A673 (cell line): ENCODE data around the gene ADARB2. TPM values are rescaled to one million over a fixed set of nuclear protein-coding genes. Genes with fewer than 3 reads are reported as not detected.
A peak's percentile ranks its signal among the peaks of the same experiment; 100 is the strongest.

Source experiments
- BruUV-seq: library from RNA; stranded (reverse); fragments of 400-500 nt; replicated peaks from 2 replicates; lab custom pipeline; 2021; lab: Mats Ljungman, UMichigan
- CTCF ChIA-PET: fragments of 300-600 bp; sonication (Branson Sonifier 250); formaldehyde crosslinking; loops from one replicate; lab custom pipeline; 2022; ENCODE audit warnings: antibody characterized with exemption; lab: Charles Lee
- POLR2A ChIA-PET: fragments of 300-600 bp; sonication (Branson Sonifier 250); formaldehyde crosslinking; loops from one replicate; lab custom pipeline; 2022; ENCODE audit warnings: antibody characterized with exemption; ENCODE audit not compliant: low non-redundant PET; lab: Charles Lee
- DNase-seq: peaks from one replicate; pipeline ENCODE4 v3.0.0-alpha.2; 2015; ENCODE audit warnings: low spot score
- H3K27ac ChIP-seq: fragments of 200-600 bp; sonication (generic); 2 replicates; pipeline ENCODE4 v1.5.1; 2016; ENCODE audit warnings: mixed run types, low read depth, mild to moderate bottlenecking, mixed read lengths, antibody characterized with exemption, low read length; ENCODE audit not compliant: poor library complexity, severe bottlenecking
- H3K27me3 ChIP-seq: fragments of 200-600 bp; sonication (generic); replicated peaks from 2 replicates; pipeline ENCODE4 v1.6.1; 2017; ENCODE audit warnings: mixed run types, low read depth, mild to moderate bottlenecking, mixed read lengths, antibody characterized with exemption, low read length; ENCODE audit not compliant: insufficient read depth, poor library complexity
- H3K36me3 ChIP-seq: fragments of 200-600 bp; sonication (generic); 2 replicates; pipeline ENCODE4 v1.6.1; 2016; ENCODE audit warnings: mixed run types, mild to moderate bottlenecking, mixed read lengths, antibody characterized with exemption, low read length; ENCODE audit not compliant: insufficient read depth, poor library complexity, severe bottlenecking
- H3K4me1 ChIP-seq: fragments of 200-600 bp; sonication (generic); 2 replicates; pipeline ENCODE4 v1.6.1; 2017; ENCODE audit warnings: mixed run types, mild to moderate bottlenecking, mixed read lengths, antibody characterized with exemption, low read length; ENCODE audit not compliant: insufficient read depth, poor library complexity, severe bottlenecking
- H3K4me3 ChIP-seq: fragments of 200-600 bp; sonication (generic); 2 replicates; pipeline ENCODE4 v1.5.1; 2016; ENCODE audit warnings: low read depth, mixed run types, mild to moderate bottlenecking, mixed read lengths, low read length; ENCODE audit not compliant: poor library complexity, severe bottlenecking
- H3K9me3 ChIP-seq: fragments of 200-600 bp; sonication (generic); 2 replicates; pipeline ENCODE4 v1.6.1; 2016; ENCODE audit warnings: mixed run types, low read depth, mild to moderate bottlenecking, mixed read lengths, antibody characterized with exemption, low read length; ENCODE audit not compliant: poor library complexity, severe bottlenecking
- EZH2 ChIP-seq: fragments of 200-600 bp; sonication (generic); IDR thresholded peaks from 2 replicates; pipeline ENCODE4 v1.6.1; 2017; ENCODE audit warnings: borderline replicate concordance, low read depth, mild to moderate bottlenecking, mixed read lengths, antibody characterized with exemption, low read length; ENCODE audit not compliant: poor library complexity, severe bottlenecking
- intact Hi-C: fragments of 100-400 bp; cut with micrococcal nuclease; formaldehyde crosslinking; loops from one replicate; pipeline ENCODE4 v1.10.0; 2022; ENCODE audit not compliant: unreplicated experiment
- total RNA-seq: library from RNA; stranded (reverse); gene quantifications from 2 replicates; pipeline ENCODE4 v1.2.3, GENCODE V29; 2021
- TF ChIP-seq, protein P1 (sequence below): fragments of 300-800, 200-600 bp; sonication (generic); conservative IDR thresholded peaks from 2 replicates; pipeline ENCODE4 v1.5.1; 2017; ENCODE audit warnings: low read depth, mild to moderate bottlenecking, antibody characterized with exemption, low read length, moderate library complexity, mixed read lengths

ADARB2 gene
- total RNA-seq, 1 experiment from 2014 or later: not detected

- Histone ChIP-seq H3K4me3 (no peak overlapping the region), H3K36me3 (no peaks in the 10 kb centered on the region), H3K4me1 (no peaks in the 10 kb centered on the region), H3K27me3 (peaks cover 72% of the 10 kb centered on the region), H3K9me3 (no peaks in the 10 kb centered on the region), H3K27ac (no peak overlapping the region)
- intact Hi-C loops: no loop called here
- no peak for DNase-seq
- no TSS peak for BruUV-seq
- ChIA-PET CTCF (no interaction called here), POLR2A (no interaction called here)
- TF ChIP-seq, protein P1, sequence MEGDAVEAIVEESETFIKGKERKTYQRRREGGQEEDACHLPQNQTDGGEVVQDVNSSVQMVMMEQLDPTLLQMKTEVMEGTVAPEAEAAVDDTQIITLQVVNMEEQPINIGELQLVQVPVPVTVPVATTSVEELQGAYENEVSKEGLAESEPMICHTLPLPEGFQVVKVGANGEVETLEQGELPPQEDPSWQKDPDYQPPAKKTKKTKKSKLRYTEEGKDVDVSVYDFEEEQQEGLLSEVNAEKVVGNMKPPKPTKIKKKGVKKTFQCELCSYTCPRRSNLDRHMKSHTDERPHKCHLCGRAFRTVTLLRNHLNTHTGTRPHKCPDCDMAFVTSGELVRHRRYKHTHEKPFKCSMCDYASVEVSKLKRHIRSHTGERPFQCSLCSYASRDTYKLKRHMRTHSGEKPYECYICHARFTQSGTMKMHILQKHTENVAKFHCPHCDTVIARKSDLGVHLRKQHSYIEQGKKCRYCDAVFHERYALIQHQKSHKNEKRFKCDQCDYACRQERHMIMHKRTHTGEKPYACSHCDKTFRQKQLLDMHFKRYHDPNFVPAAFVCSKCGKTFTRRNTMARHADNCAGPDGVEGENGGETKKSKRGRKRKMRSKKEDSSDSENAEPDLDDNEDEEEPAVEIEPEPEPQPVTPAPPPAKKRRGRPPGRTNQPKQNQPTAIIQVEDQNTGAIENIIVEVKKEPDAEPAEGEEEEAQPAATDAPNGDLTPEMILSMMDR: no peak
- no peak for TF ChIP-seq EZH2
Observed at GRCh38 chr10:1708746-1709145, 28.6 kb downstream of the ADARB2 start.

GRCh38 chr10:1706711-1707110 is 30.6 kb downstream of the ADARB2 start:
- POLR2A ChIA-PET: no interaction called here

DNA sequence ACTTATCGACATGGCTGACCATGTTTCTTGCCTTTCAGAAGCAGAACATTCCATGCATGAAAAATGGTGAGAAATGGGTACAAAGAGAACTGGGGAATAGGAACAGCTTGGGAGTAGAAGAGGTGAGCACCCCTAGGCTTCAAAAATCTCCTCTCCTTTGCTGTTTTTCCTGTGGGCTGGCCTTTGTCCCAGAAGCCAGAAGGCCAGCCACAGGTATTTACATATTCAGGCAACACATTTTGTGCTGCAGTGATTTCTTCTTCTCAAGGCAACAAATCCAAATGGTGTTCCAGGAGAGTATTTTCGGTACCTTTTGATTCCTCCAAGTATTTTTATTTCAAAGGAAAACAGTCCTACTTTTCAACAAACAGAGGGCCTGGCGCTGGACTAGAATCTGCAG is 31.1 kb downstream of the ADARB2 start:
- H3K36me3 ChIP-seq: no peaks in the 10 kb centered on the region
- intact Hi-C loops: no loop called here
- TF ChIP-seq, protein P1: no peak
- no peak for TF ChIP-seq EZH2
- H3K27ac ChIP-seq: no peak overlapping the region
- no peak overlapping the region for H3K4me3 ChIP-seq
- peaks cover 49% of the 10 kb centered on the region for H3K27me3 ChIP-seq
- H3K4me1 ChIP-seq: no peaks in the 10 kb centered on the region
- ChIA-PET CTCF (no interaction called here), POLR2A (no interaction called here)
- H3K9me3 ChIP-seq: no peaks in the 10 kb centered on the region
- DNase-seq: no peak
- BruUV-seq: no TSS peak

More at GRCh38 chr10:1706711-1707110, 30.6 kb downstream of the ADARB2 start:
- H3K4me1 ChIP-seq: no peaks in the 10 kb centered on the region
- intact Hi-C loops: no loop called here
- no peak overlapping the region for H3K27ac ChIP-seq
- H3K36me3 ChIP-seq: no peaks in the 10 kb centered on the region
- H3K9me3 ChIP-seq: no peaks in the 10 kb centered on the region
- peaks cover 54% of the 10 kb centered on the region for H3K27me3 ChIP-seq
- DNase-seq: peak; percentile 8
- no peak for TF ChIP-seq EZH2
- TF ChIP-seq, protein P1: no peak
- no peak overlapping the region for H3K4me3 ChIP-seq
- no TSS peak for BruUV-seq
- CTCF ChIA-PET: no interaction called here
